Vagina (tissue), 2 donors: ENCODE results near the gene NUCKS1. TPM values are rescaled to one million over a fixed set of nuclear protein-coding genes. Genes with fewer than 3 reads are reported as not detected.

Experiments
- DNase-seq, 2 donors: peaks; one replicate each; pipeline ENCODE4 v3.0.0-alpha.2; 2017; ENCODE audit errors: extremely low spot score in 2 of 2
- H3K27ac ChIP-seq: fragments of 200-600 bp; sonication (generic); one replicate; pipeline ENCODE4 v1.5.1; 2019
- H3K27me3 ChIP-seq: fragments of 200-600 bp; sonication (generic); one replicate; pipeline ENCODE4 v1.5.1; 2019
- H3K36me3 ChIP-seq, 2 donors: fragments of 200-600 bp; sonication (generic); one replicate each; pipeline ENCODE4 v1.5.1; 2017 to 2019
- H3K4me1 ChIP-seq: fragments of 200-600 bp; sonication (generic); one replicate; pipeline ENCODE4 v1.5.1; 2019
- H3K4me3 ChIP-seq, 2 donors: fragments of 200-600 bp; sonication (generic); 1 replicate in 1 of 2; 2 replicates in 1 of 2; pipeline ENCODE4 v1.5.1; 2016 to 2019
- H3K9me3 ChIP-seq: fragments of 200-600 bp; sonication (generic); one replicate; pipeline ENCODE4 v1.5.1; 2019
- CTCF ChIP-seq, 3 experiments: fragments of 450-650 bp in 2 of 3; fragments of 200-600 bp in 1 of 3; sonication (generic) in 1 of 3; IDR thresholded peaks; one replicate each; pipeline ENCODE4 v1.5.1; 2017 to 2019; ENCODE audit warnings: antibody characterized with exemption in 3 of 3, mild to moderate bottlenecking in 2 of 3, moderate library complexity in 2 of 3
- POLR2A ChIP-seq, 2 donors: fragments of 450-650 bp; IDR thresholded peaks; one replicate each; pipeline ENCODE4 v1.6.1; 2017; ENCODE audit warnings: antibody characterized with exemption in 2 of 2, mild to moderate bottlenecking in 2 of 2, moderate library complexity in 2 of 2
- POLR2AphosphoS5 ChIP-seq, 2 donors: sonication (generic); formaldehyde crosslinking; IDR thresholded peaks; one replicate each; pipeline ENCODE4 v1.9.0; 2017; ENCODE audit warnings: antibody characterized with exemption in 2 of 2, mild to moderate bottlenecking in 2 of 2, low read depth in 1 of 2; ENCODE audit not compliant: insufficient read depth in 1 of 2
- intact Hi-C: fragments of 100-400 bp; cut with DNase I; formaldehyde crosslinking; loops from one replicate; pipeline ENCODE4 v1.15.1; 2023
- total RNA-seq: library from RNA; depleted of rRNA; stranded (reverse); fragments of >200 nt; gene quantifications from one replicate; pipeline ENCODE4 v1.2.3, GENCODE V29; 2016

NUCKS1 gene
- total RNA-seq, 1 donor from 2014 or later: 57.2 TPM

GRCh38 chr1:205689479-205689878 is 60.5 kb downstream of the NUCKS1 start:
- Histone ChIP-seq H3K36me3 (no peaks in the 10 kb centered on the region), H3K27ac (no peak overlapping the region), H3K27me3 (no peaks in the 10 kb centered on the region), H3K4me1 (no peaks in the 10 kb centered on the region), H3K9me3 (no peaks in the 10 kb centered on the region), H3K4me3 (no peak overlapping the region)
- no peak for DNase-seq
- TF ChIP-seq POLR2AphosphoS5 (IDR thresholded peaks at IDR 0.05; ENCODE audit: insufficient read depth in 1 of 2, low read depth in 1 of 2) (no peak), CTCF (IDR thresholded peaks at IDR 0.05) (no peak), POLR2A (IDR thresholded peaks at IDR 0.05) (no peak)
- intact Hi-C loops: no loop called here

GRCh38 chr1:205688171-205689080 is 61.6 kb downstream of the NUCKS1 start:
- H3K27me3 ChIP-seq: no peaks in the 10 kb centered on the region
- TF ChIP-seq POLR2AphosphoS5 (IDR thresholded peaks at IDR 0.05; ENCODE audit: insufficient read depth in 1 of 2, low read depth in 1 of 2) (no peak), POLR2A (IDR thresholded peaks at IDR 0.05) (no peak), CTCF (IDR thresholded peaks at IDR 0.05) (no peak)
- intact Hi-C loops: no loop called here
- H3K9me3 ChIP-seq: no peaks in the 10 kb centered on the region
- no peaks in the 10 kb centered on the region for H3K36me3 ChIP-seq
- no peaks in the 10 kb centered on the region for H3K4me1 ChIP-seq
- no peak overlapping the region for H3K27ac ChIP-seq
- H3K4me3 ChIP-seq: no peak overlapping the region
- DNase-seq: no peak

GRCh38 chr1:205687242-205687641 is 62.7 kb downstream of the NUCKS1 start:
- Histone ChIP-seq H3K27ac (no peak overlapping the region), H3K36me3 (no peaks in the 10 kb centered on the region), H3K9me3 (no peaks in the 10 kb centered on the region), H3K4me1 (no peaks in the 10 kb centered on the region), H3K4me3 (no peak overlapping the region), H3K27me3 (no peaks in the 10 kb centered on the region)
- no peak for DNase-seq
- TF ChIP-seq POLR2A (IDR thresholded peaks at IDR 0.05): no peak
- no peak for TF ChIP-seq CTCF (IDR thresholded peaks at IDR 0.05)
- no peak for TF ChIP-seq POLR2AphosphoS5 (IDR thresholded peaks at IDR 0.05; ENCODE audit: insufficient read depth in 1 of 2, low read depth in 1 of 2)
- intact Hi-C loops: no loop called here

- Histone ChIP-seq H3K27me3 (no peaks in the 10 kb centered on the region), H3K9me3 (no peaks in the 10 kb centered on the region), H3K27ac (no peak overlapping the region), H3K36me3 (no peaks in the 10 kb centered on the region), H3K4me1 (peaks cover 24% of the 10 kb centered on the region), H3K4me3 (no peak overlapping the region)
- TF ChIP-seq POLR2AphosphoS5 (IDR thresholded peaks at IDR 0.05; ENCODE audit: insufficient read depth in 1 of 2, low read depth in 1 of 2): no peak
- TF ChIP-seq CTCF (IDR thresholded peaks at IDR 0.05): no peak
- TF ChIP-seq POLR2A (IDR thresholded peaks at IDR 0.05): no peak
- intact Hi-C loops: no loop called here
- no peak for DNase-seq
Measured at GRCh38 chr1:205681364-205681763, 68.6 kb downstream of the NUCKS1 start.
